A549 treated with CORT108297 at 1 μM for 4 hours (cell line): ENCODE data around the gene KLHL21. TPM values are rescaled to one million over a fixed set of nuclear protein-coding genes. Genes with fewer than 3 reads are reported as not detected.

Experiments
- total RNA-seq: library from RNA; stranded (reverse); fragments of 200-300 nt; extraction: Qiagen RNA extraction; gene quantifications from 5 replicates; pipeline ENCODE4 v1.2.3, GENCODE V29; 2022

Gene KLHL21
- total RNA-seq, result 17.3 to 35.2 TPM (median 27.0 TPM) in 5 replicates

GRCh38 chr1:6602669-6603237, at the start of gene KLHL21:
KLHL21 (minus strand) TSS chr1:6602869; CDS start chr1:6602817, 52 bp downstream.

GRCh38 chr1:6624710-6625583, 22.3 kb upstream of the KLHL21 start, which contains the start of gene THAP3:
THAP3 (plus strand) TSS chr1:6624868; CDS start chr1:6625219, 351 bp downstream.

GRCh38 chr1:6613361-6614018, 10.8 kb upstream of the KLHL21 start, which contains the start of gene PHF13:
PHF13 (plus strand) TSS chr1:6613731; CDS start chr1:6614067, 336 bp downstream.

GRCh38 chr1:6579374-6580118, 23.1 kb downstream of the KLHL21 start, which contains the start of gene ZBTB48:
ZBTB48 (plus strand) TSS chr1:6579994; CDS start chr1:6580610, 616 bp downstream.

GRCh38 chr1:6554907-6555778, 47.5 kb downstream of the KLHL21 start, which contains the start of gene TAS1R1:
TAS1R1 (plus strand) TSS chr1:6555307; CDS start chr1:6555374, 67 bp downstream.

GRCh38 chr1:6554031-6554906, 48.4 kb downstream of the KLHL21 start, which contains the start of gene NOL9:
NOL9 (minus strand) TSS chr1:6554513; CDS start chr1:6554502, 11 bp downstream.

Other genes with a start within 250 kb of the KLHL21 start
- 57.8 to 83.1 TPM (median 78.4 TPM) in 5 replicates for gene ACOT7, start 209.1 kb downstream of the KLHL21 start, total RNA-seq
- gene HES2, start 182.9 kb downstream of the KLHL21 start, total RNA-seq, result 2.2 to 4.6 TPM (median 4.1 TPM) in 5 replicates
- 0.27 to 0.89 TPM (median 0.61 TPM) in 5 replicates for gene ESPN, start 178.1 kb downstream of the KLHL21 start, total RNA-seq
- 2.4 to 3.9 TPM (median 3.5 TPM) in 5 replicates for gene TNFRSF25, start 136.7 kb downstream of the KLHL21 start, total RNA-seq
- 2.4 to 4.5 TPM (median 3.2 TPM) in 5 replicates for gene PLEKHG5, start 111.2 kb downstream of the KLHL21 start, total RNA-seq
- 3.4 to 4.8 TPM (median 3.9 TPM) in 5 replicates for gene NOL9, start 48.4 kb downstream of the KLHL21 start, total RNA-seq
- not detected in 5 replicates for gene TAS1R1, start 47.6 kb downstream of the KLHL21 start, total RNA-seq
- gene ZBTB48, start 22.9 kb downstream of the KLHL21 start, total RNA-seq, result 8.5 to 16.2 TPM (median 14.0 TPM) in 5 replicates
- 8.0 to 10.4 TPM (median 9.8 TPM) in 5 replicates for gene PHF13, start 10.9 kb upstream of the KLHL21 start, total RNA-seq
- 15.0 to 18.6 TPM (median 17.9 TPM) in 5 replicates for gene THAP3, start 22.0 kb upstream of the KLHL21 start, total RNA-seq
- gene DNAJC11, start 98.9 kb upstream of the KLHL21 start, total RNA-seq, result 32.3 to 38.6 TPM (median 34.8 TPM) in 5 replicates
- 61.2 to 73.5 TPM (median 64.1 TPM) in 5 replicates for gene CAMTA1, start 182.6 kb upstream of the KLHL21 start, total RNA-seq